HUES6 (cell line): ENCODE results near the gene COL23A1.

Experiments used
- H3K27ac ChIP-seq: 2 replicates; pipeline ENCODE4 v1.7.0; 2013; ENCODE audit warnings: low read depth, mild to moderate bottlenecking, low read length, inconsistent platforms
- H3K27me3 ChIP-seq: 2 replicates; pipeline ENCODE4 v1.6.1; 2013; ENCODE audit warnings: low read length; ENCODE audit not compliant: control insufficient read depth, insufficient read depth
- H3K36me3 ChIP-seq: 2 replicates; pipeline ENCODE4 v1.6.1; 2013; ENCODE audit warnings: low read length; ENCODE audit not compliant: control insufficient read depth, insufficient read depth
- H3K4me1 ChIP-seq: 2 replicates; pipeline ENCODE4 v1.6.1; 2013; ENCODE audit warnings: low read length; ENCODE audit not compliant: control insufficient read depth, insufficient read depth
- H3K4me3 ChIP-seq: 2 replicates; pipeline ENCODE4 v1.5.1; 2013; ENCODE audit warnings: low read depth, low read length
- H3K9ac ChIP-seq: one replicate; pipeline ENCODE4 v1.6.1; 2013; ENCODE audit warnings: mild to moderate bottlenecking, low read length
- H3K9me3 ChIP-seq: 2 replicates; pipeline ENCODE4 v1.6.1; 2013; ENCODE audit warnings: low read depth, low read length; ENCODE audit not compliant: control insufficient read depth, insufficient read depth

The COL23A1 gene

GRCh38 chr5:178221853-178222252, 368.3 kb downstream of the COL23A1 start:
- no peak overlapping the region for H3K9ac ChIP-seq
- peaks cover 14% of the 10 kb centered on the region for H3K4me1 ChIP-seq
- H3K27ac ChIP-seq = no peak overlapping the region
- no peak overlapping the region for H3K4me3 ChIP-seq
- no peaks in the 10 kb centered on the region for H3K9me3 ChIP-seq
- no peaks in the 10 kb centered on the region for H3K27me3 ChIP-seq
- peaks cover 63% of the 10 kb centered on the region for H3K36me3 ChIP-seq

GRCh38 chr5:178221282-178221681, 368.9 kb downstream of the COL23A1 start:
- no peaks in the 10 kb centered on the region for H3K27me3 ChIP-seq
- no peak overlapping the region for H3K27ac ChIP-seq
- H3K4me1 ChIP-seq = peaks cover 14% of the 10 kb centered on the region
- H3K9me3 ChIP-seq = no peaks in the 10 kb centered on the region
- no peak overlapping the region for H3K9ac ChIP-seq
- H3K36me3 ChIP-seq = peaks cover 65% of the 10 kb centered on the region
- H3K4me3 ChIP-seq = no peak overlapping the region

DNA sequence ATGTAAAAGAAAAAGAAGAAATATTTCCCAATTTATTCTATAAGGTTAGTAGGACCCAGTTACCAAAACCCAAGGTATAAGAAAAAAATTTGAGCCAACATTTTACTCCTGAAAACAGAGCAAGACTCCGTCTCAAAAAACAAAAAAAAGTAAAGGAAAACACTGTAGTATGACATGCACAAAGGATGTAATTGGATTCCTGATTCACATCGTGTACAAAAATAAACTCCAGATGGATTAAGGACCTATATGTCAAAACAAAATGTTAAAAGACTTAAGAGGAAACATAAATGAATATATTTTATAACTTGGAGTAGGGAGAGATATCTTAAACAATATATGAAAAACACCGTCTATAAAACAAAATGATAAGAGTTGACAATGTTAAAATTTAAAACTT, 371.4 kb downstream of the COL23A1 start:
- Histone ChIP-seq H3K4me1 (peaks cover 6% of the 10 kb centered on the region), H3K9me3 (no peaks in the 10 kb centered on the region), H3K9ac (no peak overlapping the region), H3K27ac (no peak overlapping the region), H3K27me3 (no peaks in the 10 kb centered on the region), H3K4me3 (no peak overlapping the region), H3K36me3 (peaks cover 80% of the 10 kb centered on the region)

- no peaks in the 10 kb centered on the region for H3K27me3 ChIP-seq
- H3K4me3 ChIP-seq = no peak overlapping the region
- H3K27ac ChIP-seq = no peak overlapping the region
- H3K4me1 ChIP-seq = peaks cover 1% of the 10 kb centered on the region; the same call in 1 of the 2 replicates
- no peak overlapping the region for H3K9ac ChIP-seq
- H3K9me3 ChIP-seq = no peaks in the 10 kb centered on the region
- peaks cover 80% of the 10 kb centered on the region for H3K36me3 ChIP-seq
These were observed 371.9 kb downstream of the COL23A1 start for GRCh38 chr5:178218237-178218776.

DNA sequence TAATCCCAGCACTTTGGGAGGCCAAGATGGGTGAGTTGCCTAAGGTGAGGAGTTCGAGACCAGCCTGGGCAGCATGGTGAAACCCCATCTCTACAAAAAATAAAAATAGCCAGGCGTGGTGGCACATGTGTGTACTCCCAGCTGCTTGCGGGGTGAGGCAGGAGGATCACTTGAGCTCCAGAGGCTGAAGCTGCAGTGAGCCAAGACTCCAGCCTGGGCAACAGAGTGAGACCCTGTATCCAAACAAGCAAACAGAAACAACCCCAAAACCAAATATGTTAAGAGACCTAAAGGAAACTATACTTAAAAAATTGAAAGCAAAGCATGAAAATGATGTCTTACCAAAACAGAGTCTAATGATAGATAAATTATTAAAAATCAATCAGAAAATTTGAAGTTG, 373.4 kb downstream of the COL23A1 start:
- H3K27me3 ChIP-seq = no peaks in the 10 kb centered on the region
- H3K9me3 ChIP-seq = no peaks in the 10 kb centered on the region
- H3K27ac ChIP-seq = no peak overlapping the region
- no peaks in the 10 kb centered on the region; the same call in 1 of the 2 replicates for H3K4me1 ChIP-seq
- no peak overlapping the region for H3K9ac ChIP-seq
- peaks cover 86% of the 10 kb centered on the region for H3K36me3 ChIP-seq
- H3K4me3 ChIP-seq = no peak overlapping the region

- H3K4me3 ChIP-seq = no peak overlapping the region
- H3K36me3 ChIP-seq = peaks cover 86% of the 10 kb centered on the region
- H3K9me3 ChIP-seq = no peaks in the 10 kb centered on the region
- H3K27ac ChIP-seq = no peak overlapping the region
- no peak overlapping the region for H3K9ac ChIP-seq
- H3K4me1 ChIP-seq = no peaks in the 10 kb centered on the region; the same call in 1 of the 2 replicates
- H3K27me3 ChIP-seq = no peaks in the 10 kb centered on the region
These were observed 374.1 kb downstream of the COL23A1 start for GRCh38 chr5:178216088-178216534.

DNA sequence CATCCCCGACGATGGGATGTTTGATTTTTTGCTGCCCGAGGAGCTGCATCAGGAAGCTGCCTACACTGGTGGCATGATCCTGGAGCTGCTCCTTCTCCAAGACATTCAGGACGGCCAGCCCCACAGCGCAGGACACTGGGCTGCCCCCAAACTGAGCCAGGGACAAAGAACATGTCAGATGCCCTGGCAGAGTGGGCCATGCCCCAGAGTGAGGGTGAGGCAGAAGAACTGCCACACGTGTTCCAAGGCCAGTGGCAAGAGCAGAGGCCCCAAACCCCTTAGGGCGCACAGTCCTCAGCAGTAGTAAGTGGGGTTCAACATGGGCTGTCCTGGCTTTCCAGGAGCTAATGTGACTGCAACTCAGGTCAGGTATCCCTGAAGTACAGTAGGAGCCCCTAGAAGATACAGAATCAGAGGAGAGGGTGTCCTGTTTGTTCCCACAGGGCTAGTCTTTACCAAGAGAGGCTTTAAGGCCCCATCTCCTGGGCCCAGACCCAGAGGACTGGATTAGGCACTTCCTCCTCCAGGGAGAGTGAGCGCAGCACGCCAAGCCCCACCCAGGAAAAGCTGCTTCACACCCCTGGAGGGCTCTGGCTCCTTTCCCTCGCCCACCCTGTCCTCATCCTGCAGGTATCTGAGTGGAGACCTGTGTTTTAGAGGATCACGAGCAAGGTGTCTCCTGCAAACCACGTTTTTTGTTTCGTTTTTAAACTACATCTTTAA, 374.8 kb downstream of the COL23A1 start:
- H3K9me3 ChIP-seq = no peaks in the 10 kb centered on the region
- no peak overlapping the region for H3K4me3 ChIP-seq
- H3K9ac ChIP-seq = no peak overlapping the region
- no peaks in the 10 kb centered on the region; the same call in 1 of the 2 replicates for H3K4me1 ChIP-seq
- no peak overlapping the region for H3K27ac ChIP-seq
- H3K36me3 ChIP-seq = peaks cover 86% of the 10 kb centered on the region
- H3K27me3 ChIP-seq = no peaks in the 10 kb centered on the region

DNA sequence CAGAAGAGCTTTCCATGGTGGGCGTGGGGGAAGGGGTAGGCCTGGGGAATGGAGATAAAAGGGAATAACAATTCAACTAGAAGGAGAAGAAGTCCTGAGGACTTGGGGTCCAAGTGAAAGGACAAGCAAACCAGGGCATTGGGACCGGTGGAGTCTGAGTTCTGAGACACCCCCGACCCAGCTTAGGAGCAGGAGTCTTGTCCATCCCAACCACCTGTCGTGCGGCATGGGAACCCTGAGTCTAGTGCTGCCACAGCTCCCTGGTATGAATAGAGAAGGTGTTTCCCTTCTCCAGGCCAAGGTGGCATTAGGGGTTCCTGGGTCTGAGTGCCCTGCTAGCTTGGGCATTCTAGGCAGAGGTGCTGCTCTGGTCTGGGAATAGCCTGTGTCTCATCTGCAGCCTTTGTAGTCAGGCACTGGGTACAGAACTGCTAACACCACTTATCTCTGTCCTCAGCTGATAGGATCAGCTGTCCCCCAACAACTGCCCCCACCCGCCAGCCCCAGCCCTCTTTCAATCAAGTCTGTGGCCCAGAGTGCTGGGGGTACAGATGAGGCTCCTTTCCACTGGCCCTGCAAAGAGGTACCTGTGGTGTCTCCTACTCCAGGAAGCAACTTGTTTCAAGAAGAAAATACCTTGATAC, 375.9 kb downstream of the COL23A1 start:
- Histone ChIP-seq H3K9me3 (no peaks in the 10 kb centered on the region), H3K9ac (no peak overlapping the region), H3K36me3 (peaks cover 93% of the 10 kb centered on the region), H3K27me3 (no peaks in the 10 kb centered on the region), H3K4me3 (no peak overlapping the region), H3K27ac (no peak overlapping the region), H3K4me1 (no peaks in the 10 kb centered on the region; the same call in 1 of the 2 replicates)

GRCh38 chr5:178213748-178214151, 376.4 kb downstream of the COL23A1 start:
- Histone ChIP-seq H3K36me3 (peaks cover 93% of the 10 kb centered on the region), H3K27ac (no peak overlapping the region), H3K4me3 (no peak overlapping the region), H3K4me1 (no peaks in the 10 kb centered on the region; the same call in 1 of the 2 replicates), H3K9me3 (no peaks in the 10 kb centered on the region), H3K27me3 (no peaks in the 10 kb centered on the region), H3K9ac (no peak overlapping the region)

DNA sequence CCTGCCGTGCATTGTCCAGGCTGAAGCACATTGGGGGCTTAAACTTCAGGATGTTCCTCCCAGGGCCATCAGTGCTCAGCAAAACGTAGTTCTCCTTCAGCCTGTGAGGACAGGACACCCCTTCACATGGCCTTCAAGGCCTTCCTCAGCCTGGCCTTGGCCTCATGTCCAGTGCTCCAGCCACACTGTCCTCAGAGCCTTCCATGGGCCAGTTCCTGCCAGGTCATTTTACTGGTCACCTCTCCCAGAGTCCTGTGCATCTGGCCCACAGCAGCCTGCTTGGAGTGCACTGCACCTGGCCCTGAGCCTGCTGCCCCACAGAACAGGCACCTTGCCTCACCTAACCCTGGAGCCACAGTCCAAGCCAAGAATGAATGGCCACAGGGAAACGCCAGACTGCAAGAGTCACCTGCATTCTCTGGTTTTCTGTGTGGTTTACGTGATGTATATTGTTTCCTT, 377.2 kb downstream of the COL23A1 start:
- H3K9ac ChIP-seq = no peak overlapping the region
- H3K4me3 ChIP-seq = no peak overlapping the region
- H3K4me1 ChIP-seq = no peaks in the 10 kb centered on the region; the same call in 1 of the 2 replicates
- H3K9me3 ChIP-seq = no peaks in the 10 kb centered on the region
- no peaks in the 10 kb centered on the region for H3K27me3 ChIP-seq
- peaks cover 93% of the 10 kb centered on the region for H3K36me3 ChIP-seq
- no peak overlapping the region for H3K27ac ChIP-seq
